Gastroesophageal sphincter (tissue), 4 donors: ENCODE measurements around the gene GRPEL2. TPM values are rescaled to one million over a fixed set of nuclear protein-coding genes. Genes with fewer than 3 reads are reported as not detected.
A peak's percentile ranks its signal among the peaks of the same experiment; 100 is the strongest.

Experiments used
- ATAC-seq: fragments of 150-250 bp; one replicate; pipeline ENCODE4 v1.9.1; 2016; ENCODE audit warnings: mild to moderate bottlenecking, moderate library complexity
- H3K27ac ChIP-seq, 4 donors: fragments of 200-600 bp; sonication (generic) in 3 of 4; 1 replicate in 3 of 4; 2 replicates in 1 of 4; pipeline ENCODE4 v1.5.1; 2016 to 2019
- H3K27me3 ChIP-seq: fragments of 200-600 bp; sonication (generic); one replicate; pipeline ENCODE4 v1.5.1; 2019
- H3K36me3 ChIP-seq, 2 donors: fragments of 200-600 bp; sonication (generic); one replicate each; pipeline ENCODE4 v1.5.1; 2019; ENCODE audit warnings: control low read depth in 1 of 2
- H3K4me1 ChIP-seq, 3 donors: fragments of 200-600 bp; sonication (generic); 1 replicate in 2 of 3; 2 replicates in 1 of 3; pipeline ENCODE4 v1.5.1; 2016 to 2019; ENCODE audit warnings: control low read depth in 2 of 3
- H3K4me3 ChIP-seq, 2 donors: fragments of 200-600 bp; sonication (generic); one replicate each; pipeline ENCODE4 v1.5.1; 2019; ENCODE audit warnings: mild to moderate bottlenecking in 1 of 2, moderate library complexity in 1 of 2
- H3K9me3 ChIP-seq, 3 donors: fragments of 200-600 bp; sonication (generic); one replicate each; pipeline ENCODE4 v1.5.1; 2017 to 2019; ENCODE audit warnings: control low read depth in 2 of 3
- CTCF ChIP-seq, 4 experiments: fragments of 200-600 bp in 2 of 4; fragments of 450-650 bp in 2 of 4; sonication (generic) in 1 of 4; IDR thresholded peaks; one replicate each; pipeline ENCODE4 v1.5.1; 2017 to 2019; ENCODE audit warnings: antibody characterized with exemption in 4 of 4, mild to moderate bottlenecking in 2 of 4, moderate library complexity in 2 of 4
- EP300 ChIP-seq: sonication (generic); formaldehyde crosslinking; IDR thresholded peaks from one replicate; pipeline ENCODE4 v1.6.1; 2017; ENCODE audit warnings: antibody characterized with exemption, mild to moderate bottlenecking
- POLR2A ChIP-seq, 2 donors: fragments of 450-650 bp; IDR thresholded peaks; one replicate each; pipeline ENCODE4 v1.6.1; 2017; ENCODE audit warnings: antibody characterized with exemption in 2 of 2, mild to moderate bottlenecking in 2 of 2, moderate library complexity in 1 of 2
- POLR2AphosphoS5 ChIP-seq: sonication (generic); formaldehyde crosslinking; IDR thresholded peaks from one replicate; pipeline ENCODE4 v1.6.1; 2017; ENCODE audit warnings: antibody characterized with exemption
- WGBS, 2 donors: methylation state at CpG; one replicate each; pipeline ENCODE4 v1.1.5; 2018; ENCODE audit warnings: low coverage in 1 of 2; 5-methylcytosine and 5-hydroxymethylcytosine counted together
- total RNA-seq, 4 donors: library from RNA; depleted of rRNA; stranded (reverse); fragments of >200 nt; gene quantifications; one replicate each; pipeline ENCODE4 v1.1.0, GENCODE V29; 2016

Gene GRPEL2
- total RNA-seq, 4 donors from 2014 or later: 9.3 to 12.0 (median 11.1) TPM

- WGBS, 2 donors: 37 to 48% methylated on average over 2 to 3 of the region's 5 CpGs
- Histone ChIP-seq H3K9me3 (no peaks in the 10 kb centered on the region), H3K4me3 (no peak overlapping the region), H3K27ac (peak overlapping the region; percentile 93 to 98 (median 95)), H3K36me3 (no peaks in the 10 kb centered on the region), H3K27me3 (no peaks in the 10 kb centered on the region), H3K4me1 (peaks cover 0 to 78% (median 10%) of the 10 kb centered on the region in 3 donors)
- ATAC-seq: no peak
- TF ChIP-seq CTCF (IDR thresholded peaks at IDR 0.05): no peak
- TF ChIP-seq POLR2A (IDR thresholded peaks at IDR 0.05): no peak
- TF ChIP-seq EP300: no peak
- TF ChIP-seq POLR2AphosphoS5: no peak
These were observed 34.6 kb downstream of the GRPEL2 start for GRCh38 chr5:149379818-149380374.

- Histone ChIP-seq H3K36me3 (no peaks in the 10 kb centered on the region), H3K4me1 (peaks cover 0 to 79% (median 14%) of the 10 kb centered on the region in 3 donors), H3K27me3 (no peaks in the 10 kb centered on the region), H3K4me3 (peak overlapping the region; percentile 39 to 52), H3K9me3 (no peaks in the 10 kb centered on the region), H3K27ac (peak overlapping the region; percentile 93 to 99 (median 95))
- WGBS, 2 donors: 27% methylated on average over 5 of the region's 16 CpGs; no CpG with 5 or more reads in 1 of the 2 donors
- peak; percentile 84 for ATAC-seq
- TF ChIP-seq POLR2AphosphoS5 (peak; percentile 92), CTCF (IDR thresholded peaks at IDR 0.05) (peak in 1 of 4 experiments; percentile 6), EP300 (peak; percentile 6), POLR2A (IDR thresholded peaks at IDR 0.05) (peak; percentile 64 to 81)
These were observed 35.3 kb downstream of the GRPEL2 start for GRCh38 chr5:149380466-149381121.

- Histone ChIP-seq H3K27me3 (no peaks in the 10 kb centered on the region), H3K9me3 (no peaks in the 10 kb centered on the region), H3K27ac (peak overlapping the region; percentile 93 to 99 (median 95)), H3K36me3 (no peaks in the 10 kb centered on the region), H3K4me1 (peaks cover 0 to 87% (median 16%) of the 10 kb centered on the region in 3 donors), H3K4me3 (peak overlapping the region; percentile 39 to 52)
- 8 to 61% methylated on average over 2 to 7 of the region's 8 CpGs for WGBS, 2 donors
- ATAC-seq: no peak
- TF ChIP-seq POLR2AphosphoS5: no peak
- no peak for TF ChIP-seq CTCF (IDR thresholded peaks at IDR 0.05)
- TF ChIP-seq POLR2A (IDR thresholded peaks at IDR 0.05): no peak
- TF ChIP-seq EP300: no peak
These were observed 36.1 kb downstream of the GRPEL2 start for GRCh38 chr5:149381261-149381985.

- H3K4me3 ChIP-seq: peak overlapping the region; percentile 39 to 52
- TF ChIP-seq CTCF (IDR thresholded peaks at IDR 0.05) (peak in 3 of 4 experiments; percentile 97 to 99 (median 97)), EP300 (no peak), POLR2A (IDR thresholded peaks at IDR 0.05) (no peak), POLR2AphosphoS5 (peak; percentile 79)
- H3K4me1 ChIP-seq: peaks cover 0 to 92% (median 19%) of the 10 kb centered on the region in 3 donors
- H3K36me3 ChIP-seq: no peaks in the 10 kb centered on the region
- 13 to 51% methylated on average over 5 to 6 of the region's 16 CpGs for WGBS, 2 donors
- peak; percentile 58 for ATAC-seq
- H3K27me3 ChIP-seq: no peaks in the 10 kb centered on the region
- H3K9me3 ChIP-seq: no peaks in the 10 kb centered on the region
- peak overlapping the region; percentile 93 to 99 (median 95) for H3K27ac ChIP-seq
These were observed 36.7 kb downstream of the GRPEL2 start for GRCh38 chr5:149381986-149382338.
